ENCODE measurements around the gene DLST.

Gene DLST

GRCh38 chr14:74940956-74941565, 59.3 kb downstream of the DLST start:
- no peak for DNase-seq (ENCODE audit: low read depth in 2 of 2)

- DNase-seq (ENCODE audit: low read depth in 2 of 2) = no peak
These were observed 60.0 kb downstream of the DLST start for GRCh38 chr14:74941676-74942097.

GRCh38 chr14:74942181-74942580, 60.5 kb downstream of the DLST start:
- no peak for DNase-seq (ENCODE audit: low read depth in 2 of 2)

GRCh38 chr14:74942608-74943007, 60.9 kb downstream of the DLST start:
- DNase-seq (ENCODE audit: low read depth in 2 of 2) = no peak

- no peak for DNase-seq (ENCODE audit: low read depth in 2 of 2)
These were observed 63.6 kb downstream of the DLST start for GRCh38 chr14:74945261-74945851.

GRCh38 chr14:74945852-74946658, 64.3 kb downstream of the DLST start:
- no peak for DNase-seq (ENCODE audit: low read depth in 2 of 2)

GRCh38 chr14:74946659-74947281, 65.1 kb downstream of the DLST start:
- DNase-seq (ENCODE audit: low read depth in 2 of 2) = no peak

- DNase-seq (ENCODE audit: low read depth in 2 of 2) = no peak
These were observed 65.9 kb downstream of the DLST start for GRCh38 chr14:74947353-74948227.

GRCh38 chr14:74948228-74949175, 66.8 kb downstream of the DLST start:
- no peak for DNase-seq (ENCODE audit: low read depth in 2 of 2)

GRCh38 chr14:74949191-74949601, 67.5 kb downstream of the DLST start:
- no peak for DNase-seq (ENCODE audit: low read depth in 2 of 2)

- DNase-seq (ENCODE audit: low read depth in 2 of 2) = no peak
These were observed 68.3 kb downstream of the DLST start for GRCh38 chr14:74949859-74950573.

GRCh38 chr14:74950795-74951442, 69.2 kb downstream of the DLST start:
- no peak for DNase-seq (ENCODE audit: low read depth in 2 of 2)

- DNase-seq (ENCODE audit: low read depth in 2 of 2) = no peak
These were observed 69.9 kb downstream of the DLST start for GRCh38 chr14:74951443-74952179.

GRCh38 chr14:74952180-74952665, 70.5 kb downstream of the DLST start:
- no peak for DNase-seq (ENCODE audit: low read depth in 2 of 2)

- no peak for DNase-seq (ENCODE audit: low read depth in 2 of 2)
These were observed 71.2 kb downstream of the DLST start for GRCh38 chr14:74952697-74953484.
